Activated B cell treated with CpG ODN at 0.5 μM for 24 hours (primary cell): ENCODE measurements around the gene ANKRD39. TPM values are rescaled to one million over a fixed set of nuclear protein-coding genes. Genes with fewer than 3 reads are reported as not detected.

Experiments used
- ATAC-seq: fragments of 200-7000 bp; cut with Tn5 transposase; one replicate; pipeline ENCODE4 v1.10.0; 2021; ENCODE audit warnings: low read depth, mild to moderate bottlenecking, moderate library complexity
- CTCF ChIA-PET: fragments of 350-600 bp; sonication (Branson Sonifier 250); formaldehyde crosslinking; loops from one replicate; lab custom pipeline; 2021; ENCODE audit warnings: antibody characterized with exemption; lab: Charles Lee
- POLR2A ChIA-PET: fragments of 350-600 bp; sonication (Branson Sonifier 250); formaldehyde crosslinking; loops from one replicate; lab custom pipeline; 2021; ENCODE audit warnings: antibody characterized with exemption; lab: Charles Lee
- DNase-seq: peaks from one replicate; pipeline ENCODE4 v3.0.0; 2022
- H3K27ac Mint-ChIP-seq: one replicate; pipeline ENCODE4 v1.8.0; 2020; ENCODE audit warnings: mixed read lengths
- H3K27me3 Mint-ChIP-seq: one replicate; pipeline ENCODE4 v1.8.0; 2021; ENCODE audit warnings: mixed read lengths
- H3K36me3 Mint-ChIP-seq: one replicate; pipeline ENCODE4 v1.8.0; 2021; ENCODE audit warnings: low read depth, mixed read lengths
- H3K4me1 Mint-ChIP-seq: one replicate; pipeline ENCODE4 v1.8.0; 2021; ENCODE audit warnings: mixed read lengths
- H3K4me3 Mint-ChIP-seq: one replicate; pipeline ENCODE4 v1.8.0; 2020; ENCODE audit warnings: mild to moderate bottlenecking, mixed read lengths
- H3K9me3 Mint-ChIP-seq: one replicate; pipeline ENCODE4 v1.8.0; 2020; ENCODE audit warnings: mixed read lengths
- CTCF ChIP-seq: fragments of 200-600 bp; IDR thresholded peaks from one replicate; pipeline ENCODE4 v1.8.0; 2022; ENCODE audit warnings: antibody characterized with exemption, mild to moderate bottlenecking
- intact Hi-C: fragments of 100-400 bp; cut with micrococcal nuclease; formaldehyde crosslinking; loops from one replicate; pipeline ENCODE4 v1.15.1; 2024
- total RNA-seq: library from RNA; stranded (reverse); gene quantifications from 2 replicates; pipeline ENCODE4 v1.2.3, GENCODE V29; 2022

ANKRD39 gene
- total RNA-seq, 1 donor from 2014 or later, result 12.7 TPM

DNA sequence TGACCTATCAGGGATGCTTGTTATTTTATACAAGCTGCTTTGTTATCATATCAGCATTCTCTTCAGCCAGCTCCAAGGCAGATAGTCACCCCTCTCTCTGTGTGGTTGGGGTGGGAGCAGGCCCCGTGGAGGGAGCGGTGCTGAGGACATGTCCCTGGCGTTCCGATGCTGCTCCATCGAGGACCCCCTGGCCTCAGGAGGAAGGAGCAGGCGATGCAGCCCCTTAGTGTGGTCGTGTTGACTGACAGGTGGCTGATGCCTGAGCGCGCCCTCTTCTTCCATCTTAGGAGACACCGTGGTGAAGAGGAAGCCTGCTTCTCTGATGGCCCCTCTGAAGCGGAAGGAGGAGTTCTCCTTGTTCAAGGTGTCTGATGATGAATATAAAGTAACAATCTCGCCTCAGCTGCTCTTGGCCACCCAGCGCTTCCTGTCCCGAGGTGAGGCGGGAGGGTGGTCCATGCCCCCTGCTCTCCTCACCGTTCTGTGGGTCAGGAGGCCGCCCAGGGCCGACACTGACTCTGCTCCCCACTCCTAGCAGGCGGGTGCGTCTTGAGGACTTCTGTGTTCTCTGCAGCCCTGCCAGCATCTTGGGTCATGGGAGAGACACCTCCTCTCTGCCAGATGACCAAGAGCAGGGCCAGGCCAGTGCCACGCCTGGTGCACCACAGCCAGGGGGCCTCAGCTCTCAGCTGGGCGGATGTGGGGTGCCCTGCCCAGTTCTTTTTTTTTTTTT lies 31.1 kb downstream of the ANKRD39 start:
- ATAC-seq (no peak), DNase-seq (no peak)
- ChIA-PET CTCF (no interaction called here), POLR2A (no interaction called here)
- peaks cover 76% of the 10 kb centered on the region for H3K36me3 Mint-ChIP-seq
- H3K4me1 Mint-ChIP-seq, result peaks cover 5% of the 10 kb centered on the region
- H3K27me3 Mint-ChIP-seq, result no peaks in the 10 kb centered on the region
- TF ChIP-seq CTCF, result no peak
- no peak overlapping the region for H3K27ac Mint-ChIP-seq
- no peak overlapping the region for H3K4me3 Mint-ChIP-seq
- no peaks in the 10 kb centered on the region for H3K9me3 Mint-ChIP-seq
- intact Hi-C loops, result no loop called here

GRCh38 chr2:96825057-96825456 lies 32.8 kb downstream of the ANKRD39 start:
- Mint-ChIP-seq H3K4me1 (peaks cover 20% of the 10 kb centered on the region), H3K27me3 (no peaks in the 10 kb centered on the region), H3K27ac (no peak overlapping the region), H3K4me3 (no peak overlapping the region), H3K9me3 (no peaks in the 10 kb centered on the region), H3K36me3 (peaks cover 73% of the 10 kb centered on the region)
- CTCF ChIA-PET, result no interaction called here
- POLR2A ChIA-PET, result no interaction called here
- ATAC-seq, result no peak
- TF ChIP-seq CTCF, result no peak
- intact Hi-C loops, result no loop called here
- no peak for DNase-seq

DNA sequence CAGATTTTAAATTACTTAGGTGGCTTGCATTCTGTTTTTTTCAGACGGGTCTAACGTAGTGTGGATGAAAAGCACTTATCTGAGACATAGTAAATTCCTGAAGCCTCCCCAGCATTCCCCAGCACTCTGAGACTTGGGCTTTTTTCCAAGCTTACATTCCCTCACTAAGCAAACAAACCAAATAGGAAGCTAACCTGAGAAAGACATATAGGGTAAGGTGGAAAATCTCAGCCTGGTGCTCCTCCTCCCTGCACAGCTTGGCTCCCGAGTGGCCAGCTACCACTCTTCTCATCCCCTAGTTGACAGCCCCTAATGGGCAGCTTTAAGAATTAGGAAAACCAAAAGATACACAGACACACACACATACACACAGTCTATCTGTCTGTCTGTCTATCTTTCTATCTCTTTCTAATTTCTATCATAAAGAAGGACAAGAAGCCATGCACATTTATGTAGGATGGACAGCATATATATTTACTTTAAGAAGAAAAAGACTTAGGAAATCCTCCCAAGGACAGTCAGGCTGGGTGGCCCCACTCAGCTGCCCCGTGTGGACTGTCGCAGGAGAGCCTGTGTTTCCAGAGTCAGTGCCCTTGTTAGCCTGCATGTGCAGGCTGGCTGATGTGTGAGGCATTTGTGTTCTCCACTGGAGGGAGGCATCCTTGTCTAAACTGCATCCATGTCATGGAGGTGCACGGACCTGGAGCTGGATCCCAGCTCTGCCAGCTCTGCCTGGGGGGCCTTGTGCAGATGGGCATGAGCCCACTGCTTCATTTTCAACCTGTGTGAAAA lies 33.5 kb downstream of the ANKRD39 start:
- Mint-ChIP-seq H3K36me3 (peaks cover 72% of the 10 kb centered on the region), H3K27me3 (no peaks in the 10 kb centered on the region), H3K4me1 (peaks cover 28% of the 10 kb centered on the region), H3K9me3 (no peaks in the 10 kb centered on the region), H3K27ac (no peak overlapping the region), H3K4me3 (no peak overlapping the region)
- ATAC-seq (no peak), DNase-seq (no peak)
- intact Hi-C loops, result no loop called here
- ChIA-PET CTCF (no interaction called here), POLR2A (no interaction called here)
- no peak for TF ChIP-seq CTCF

DNA sequence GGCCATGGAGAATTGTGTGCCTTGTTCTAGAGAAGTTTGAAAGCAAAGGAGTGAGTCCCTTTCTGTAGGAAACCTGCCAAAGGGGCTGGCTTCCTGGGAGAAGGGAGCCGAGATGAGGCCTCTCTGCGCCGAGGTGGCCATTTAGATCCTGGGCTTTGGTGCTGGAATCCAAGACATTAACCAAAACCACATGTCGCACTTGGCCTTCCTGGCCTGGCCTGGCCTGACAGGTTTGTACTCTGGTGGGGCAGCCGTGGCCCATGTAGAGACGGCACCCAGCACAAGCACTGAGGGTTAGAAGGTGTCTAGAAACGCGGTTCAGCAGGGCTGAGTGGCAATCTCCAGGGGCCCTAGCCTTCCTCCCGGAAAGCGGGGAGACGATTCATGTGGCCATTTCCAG lies 34.6 kb downstream of the ANKRD39 start:
- Mint-ChIP-seq H3K4me1 (peaks cover 39% of the 10 kb centered on the region), H3K4me3 (no peak overlapping the region)

More for the DNA sequence above, 34.6 kb downstream of the ANKRD39 start:
- TF ChIP-seq CTCF, result no peak
- ChIA-PET POLR2A (no interaction called here), CTCF (no interaction called here)
- H3K27me3 Mint-ChIP-seq, result no peaks in the 10 kb centered on the region
- intact Hi-C loops, result no loop called here
- no peaks in the 10 kb centered on the region for H3K9me3 Mint-ChIP-seq
- peaks cover 69% of the 10 kb centered on the region for H3K36me3 Mint-ChIP-seq
- H3K27ac Mint-ChIP-seq, result no peak overlapping the region
- no peak for DNase-seq
- no peak for ATAC-seq
